Breast epithelium (tissue), 3 donors: ENCODE results near the gene POGK.

Experiments used
- POLR2A ChIP-seq: fragments of 450-650 bp; IDR thresholded peaks from one replicate; pipeline ENCODE4 v1.6.1; 2016; ENCODE audit warnings: antibody characterized with exemption, mild to moderate bottlenecking, moderate library complexity
- POLR2AphosphoS5 ChIP-seq, 3 donors: sonication (generic); formaldehyde crosslinking; IDR thresholded peaks; one replicate each; pipeline ENCODE4 v1.6.1; 2017; ENCODE audit warnings: antibody characterized with exemption in 3 of 3
- TF ChIP-seq, protein P1 (sequence below), 3 donors: fragments of 450-650 bp; IDR thresholded peaks; one replicate each; pipeline ENCODE4 v1.5.1; 2016 to 2017; ENCODE audit warnings: antibody characterized with exemption in 3 of 3, mild to moderate bottlenecking in 3 of 3, moderate library complexity in 3 of 3

DNA sequence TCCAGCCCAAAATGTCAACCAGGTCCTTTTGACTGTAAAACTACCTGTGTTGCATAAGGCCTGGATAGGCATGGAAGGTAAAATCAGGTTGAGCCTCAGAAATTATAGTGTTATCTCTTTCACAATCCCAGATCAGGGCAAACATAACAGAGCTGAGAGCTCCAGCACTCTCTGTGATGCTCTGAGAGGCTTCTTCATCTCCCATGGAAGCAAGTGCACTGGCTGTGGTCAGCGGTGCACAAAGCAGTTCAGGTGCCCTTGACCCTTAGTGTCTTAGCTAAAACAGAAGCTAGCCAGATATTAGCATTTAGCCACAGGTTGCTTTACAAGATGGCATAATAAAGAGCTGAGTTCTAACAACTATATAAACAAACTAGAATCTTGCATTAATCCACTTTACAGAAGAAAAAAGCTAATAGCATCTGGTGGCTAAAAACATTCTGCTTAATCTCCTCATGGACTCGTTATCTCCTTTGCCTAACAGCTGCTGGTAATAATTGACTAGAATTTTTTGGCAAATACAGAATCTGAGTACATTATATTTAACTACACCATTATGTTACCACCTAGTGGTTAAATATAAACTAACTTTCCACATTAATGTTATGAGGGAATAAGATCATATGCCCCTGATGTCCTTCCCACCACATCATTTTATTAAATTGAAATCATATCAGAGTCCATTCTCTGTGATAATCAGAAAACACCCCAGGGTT, 25.6 kb upstream of the POGK start:
- TF ChIP-seq, protein P1, sequence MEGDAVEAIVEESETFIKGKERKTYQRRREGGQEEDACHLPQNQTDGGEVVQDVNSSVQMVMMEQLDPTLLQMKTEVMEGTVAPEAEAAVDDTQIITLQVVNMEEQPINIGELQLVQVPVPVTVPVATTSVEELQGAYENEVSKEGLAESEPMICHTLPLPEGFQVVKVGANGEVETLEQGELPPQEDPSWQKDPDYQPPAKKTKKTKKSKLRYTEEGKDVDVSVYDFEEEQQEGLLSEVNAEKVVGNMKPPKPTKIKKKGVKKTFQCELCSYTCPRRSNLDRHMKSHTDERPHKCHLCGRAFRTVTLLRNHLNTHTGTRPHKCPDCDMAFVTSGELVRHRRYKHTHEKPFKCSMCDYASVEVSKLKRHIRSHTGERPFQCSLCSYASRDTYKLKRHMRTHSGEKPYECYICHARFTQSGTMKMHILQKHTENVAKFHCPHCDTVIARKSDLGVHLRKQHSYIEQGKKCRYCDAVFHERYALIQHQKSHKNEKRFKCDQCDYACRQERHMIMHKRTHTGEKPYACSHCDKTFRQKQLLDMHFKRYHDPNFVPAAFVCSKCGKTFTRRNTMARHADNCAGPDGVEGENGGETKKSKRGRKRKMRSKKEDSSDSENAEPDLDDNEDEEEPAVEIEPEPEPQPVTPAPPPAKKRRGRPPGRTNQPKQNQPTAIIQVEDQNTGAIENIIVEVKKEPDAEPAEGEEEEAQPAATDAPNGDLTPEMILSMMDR (IDR thresholded peaks at IDR 0.05) = no peak
- no peak for TF ChIP-seq POLR2A
- no peak for TF ChIP-seq POLR2AphosphoS5 (IDR thresholded peaks at IDR 0.05)
